ENCODE measurements around the gene MAN2C1. TPM values are rescaled to one million over a fixed set of nuclear protein-coding genes. Genes with fewer than 3 reads are reported as not detected.
"Not testable (repeated sequence)": the region's sequence is repeated elsewhere in the genome, so short reads cannot be mapped to it uniquely, and the experiment has no call there.

Gene MAN2C1
- polyA plus RNA-seq, 6 donors from 2014 or later = 8.9 to 19.4 (median 14.1) TPM

- peak overlapping the region; percentile 72 to 91 (median 86) for H3K4me3 Mint-ChIP-seq
- peak overlapping the region; percentile 99 to 100 (median 100) for H3K27ac Mint-ChIP-seq
- DNase-seq (peak; percentile 29), ATAC-seq (ENCODE audit: low read depth in 2 of 2) (no peak)
- peaks cover 4 to 24% (median 17%) of the 10 kb centered on the region in 7 donors for H3K9me3 Mint-ChIP-seq
- peaks cover 6 to 15% of the 10 kb centered on the region in 2 donors for H3K36me3 Mint-ChIP-seq
- peaks cover 32 to 55% (median 48%) of the 10 kb centered on the region in 3 donors for H3K4me1 Mint-ChIP-seq
- H3K27me3 Mint-ChIP-seq = no peaks in the 10 kb centered on the region
Measured at GRCh38 chr15:75348562-75349350, 19.7 kb downstream of the MAN2C1 start.

- Mint-ChIP-seq H3K4me1 (peaks cover 32 to 55% (median 48%) of the 10 kb centered on the region in 3 donors), H3K27ac (peak overlapping the region; percentile 99 to 100 (median 100)), H3K9me3 (peaks cover 4 to 24% (median 17%) of the 10 kb centered on the region in 7 donors), H3K27me3 (no peaks in the 10 kb centered on the region), H3K36me3 (peaks cover 6 to 15% of the 10 kb centered on the region in 2 donors), H3K4me3 (peak overlapping the region; percentile 80 to 93 (median 87))
- DNase-seq (no peak), ATAC-seq (ENCODE audit: low read depth in 2 of 2) (no peak)
Measured at GRCh38 chr15:75348034-75348561, 20.3 kb downstream of the MAN2C1 start.

- H3K36me3 Mint-ChIP-seq = peaks cover 6 to 15% of the 10 kb centered on the region in 2 donors
- peak; percentile 97 for DNase-seq
- peak overlapping the region; percentile 80 to 95 (median 89) for H3K4me3 Mint-ChIP-seq
- peak overlapping the region; percentile 98 to 100 (median 99) for H3K27ac Mint-ChIP-seq
- peak; percentile 73 to 74 for ATAC-seq (ENCODE audit: low read depth in 2 of 2)
- peaks cover 4 to 24% (median 17%) of the 10 kb centered on the region in 7 donors for H3K9me3 Mint-ChIP-seq
- peaks cover 32 to 55% (median 48%) of the 10 kb centered on the region in 3 donors for H3K4me1 Mint-ChIP-seq
- H3K27me3 Mint-ChIP-seq = no peaks in the 10 kb centered on the region
Measured at GRCh38 chr15:75347222-75348033, 21.0 kb downstream of the MAN2C1 start.

- no peaks in the 10 kb centered on the region for H3K27me3 Mint-ChIP-seq
- peaks cover 32 to 55% (median 48%) of the 10 kb centered on the region in 3 donors for H3K4me1 Mint-ChIP-seq
- ATAC-seq (ENCODE audit: low read depth in 2 of 2) (peak in 1 of 2 donors; percentile 1), DNase-seq (no peak)
- H3K36me3 Mint-ChIP-seq = peaks cover 6 to 15% of the 10 kb centered on the region in 2 donors
- H3K9me3 Mint-ChIP-seq = peaks cover 4 to 24% (median 17%) of the 10 kb centered on the region in 7 donors
- peak within 1 kb of the TSS; percentile 98 to 100 (median 99) for H3K27ac Mint-ChIP-seq
- H3K4me3 Mint-ChIP-seq = peak within 1 kb of the TSS; percentile 80 to 95 (median 89)
Measured at GRCh38 chr15:75346796-75347221, 21.6 kb downstream of the MAN2C1 start, which contains the start of gene NEIL1. Gene NEIL1, plus strand, starts transcription at chr15:75347039. Its CDS starts 1,867 bp downstream, at chr15:75348906.

- Mint-ChIP-seq H3K4me1 (peaks cover 20 to 36% (median 26%) of the 10 kb centered on the region in 3 donors), H3K4me3 (peak overlapping the region in 1 of 8 donors; percentile 21), H3K27ac (peak overlapping the region in 3 of 6 donors; percentile 20 to 99 (median 80))
- not testable (repeated sequence) for H3K27me3 Mint-ChIP-seq; H3K36me3 Mint-ChIP-seq; ATAC-seq (ENCODE audit: low read depth in 2 of 2); DNase-seq; H3K9me3 Mint-ChIP-seq
Measured at GRCh38 chr15:75343953-75344352, 24.5 kb downstream of the MAN2C1 start.

- Mint-ChIP-seq H3K4me3 (peak overlapping the region in 2 of 8 donors; percentile 40 to 60), H3K9me3 (no peaks in the 10 kb centered on the region), H3K4me1 (peaks cover 16 to 31% (median 20%) of the 10 kb centered on the region in 3 donors), H3K27ac (peak overlapping the region in 2 of 6 donors; percentile 26 to 66), H3K27me3 (no peaks in the 10 kb centered on the region), H3K36me3 (no peaks in the 10 kb centered on the region)
- no peak for ATAC-seq (ENCODE audit: low read depth in 2 of 2)
- no peak for DNase-seq
Measured at GRCh38 chr15:75342221-75342620, 26.2 kb downstream of the MAN2C1 start.

GRCh38 chr15:75339531-75340240 is 28.7 kb downstream of the MAN2C1 start:
- no peaks in the 10 kb centered on the region for H3K27me3 Mint-ChIP-seq
- peak overlapping the region in 2 of 8 donors; percentile 3 to 74 for H3K4me3 Mint-ChIP-seq
- no peaks in the 10 kb centered on the region for H3K36me3 Mint-ChIP-seq
- peak overlapping the region in 2 of 6 donors; percentile 31 to 59 for H3K27ac Mint-ChIP-seq
- no peaks in the 10 kb centered on the region for H3K9me3 Mint-ChIP-seq
- DNase-seq = no peak
- H3K4me1 Mint-ChIP-seq = peaks cover 18 to 31% (median 24%) of the 10 kb centered on the region in 3 donors
- no peak for ATAC-seq (ENCODE audit: low read depth in 2 of 2)

- H3K4me1 Mint-ChIP-seq = peaks cover 18 to 27% (median 24%) of the 10 kb centered on the region in 3 donors
- DNase-seq (no peak), ATAC-seq (ENCODE audit: low read depth in 2 of 2) (no peak)
- H3K27ac Mint-ChIP-seq = peak overlapping the region in 2 of 6 donors; percentile 39 to 93
- H3K36me3 Mint-ChIP-seq = no peaks in the 10 kb centered on the region
- H3K27me3 Mint-ChIP-seq = no peaks in the 10 kb centered on the region
- H3K4me3 Mint-ChIP-seq = peak overlapping the region in 2 of 8 donors; percentile 40 to 55
- no peaks in the 10 kb centered on the region for H3K9me3 Mint-ChIP-seq
Measured at GRCh38 chr15:75338661-75339240, 29.7 kb downstream of the MAN2C1 start.

- H3K27ac Mint-ChIP-seq = peak within 1 kb of the TSS; percentile 74 to 98 (median 97)
- DNase-seq (peak; percentile 55), ATAC-seq (ENCODE audit: low read depth in 2 of 2) (peak; percentile 78)
- peaks cover 18 to 27% (median 24%) of the 10 kb centered on the region in 3 donors for H3K4me1 Mint-ChIP-seq
- no peaks in the 10 kb centered on the region for H3K9me3 Mint-ChIP-seq
- peak within 1 kb of the TSS; percentile 88 to 98 (median 94) for H3K4me3 Mint-ChIP-seq
- H3K27me3 Mint-ChIP-seq = no peaks in the 10 kb centered on the region
- no peaks in the 10 kb centered on the region for H3K36me3 Mint-ChIP-seq
Measured at GRCh38 chr15:75335705-75336355, 32.6 kb downstream of the MAN2C1 start, which contains the start of gene COMMD4. Gene COMMD4, plus strand, starts transcription at chr15:75336063. Its CDS starts 27 bp downstream, at chr15:75336090.

GRCh38 chr15:75335313-75335704 is 33.1 kb downstream of the MAN2C1 start:
- ATAC-seq (ENCODE audit: low read depth in 2 of 2) (no peak), DNase-seq (no peak)
- Mint-ChIP-seq H3K27ac (peak overlapping the region in 5 of 6 donors; percentile 74 to 98 (median 97)), H3K27me3 (no peaks in the 10 kb centered on the region), H3K9me3 (no peaks in the 10 kb centered on the region), H3K36me3 (no peaks in the 10 kb centered on the region), H3K4me3 (peak overlapping the region; percentile 88 to 98 (median 94)), H3K4me1 (peaks cover 18 to 27% (median 24%) of the 10 kb centered on the region in 3 donors)

- not testable (repeated sequence) for H3K9me3 Mint-ChIP-seq, DNase-seq, H3K27me3 Mint-ChIP-seq, H3K36me3 Mint-ChIP-seq
- Mint-ChIP-seq H3K4me1 (peaks cover 14 to 24% (median 23%) of the 10 kb centered on the region in 3 donors), H3K4me3 (peak overlapping the region in 2 of 8 donors; percentile 57 to 88), H3K27ac (peak overlapping the region in 3 of 6 donors; percentile 47 to 66 (median 63))
- ATAC-seq (ENCODE audit: low read depth in 2 of 2) = peak in 1 of 2 donors; percentile 37
Measured at GRCh38 chr15:75333654-75334419, 34.6 kb downstream of the MAN2C1 start.

Measured in naive B cell (primary cell).